ENCODE data around the gene DLG2. TPM values are rescaled to one million over a fixed set of nuclear protein-coding genes. Genes with fewer than 3 reads are reported as not detected.

Gene DLG2
- total RNA-seq, 2 donors from 2014 or later: 3.8 to 16.4 TPM

DNA sequence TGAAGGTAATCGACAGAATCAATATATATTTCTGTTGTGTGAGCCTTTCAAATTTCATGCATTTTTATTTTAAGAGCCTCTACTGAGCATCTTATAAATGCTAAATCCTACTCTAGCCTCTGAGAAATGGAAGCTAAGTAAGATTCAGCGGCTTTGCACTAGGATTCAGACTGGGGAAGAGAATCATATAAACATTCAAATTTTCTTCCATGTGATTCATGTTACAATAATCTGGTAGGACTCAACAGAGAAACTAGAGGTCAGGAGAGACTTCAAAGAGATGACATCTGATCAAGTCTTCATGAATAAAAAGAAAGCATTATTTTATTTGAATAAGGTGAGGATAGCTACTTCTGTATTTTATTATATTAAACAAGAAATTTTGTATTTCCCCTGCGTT is 538.9 kb downstream of the DLG2 start:
- Histone ChIP-seq H3K36me3 (no peaks in the 10 kb centered on the region), H3K9me3 (no peaks in the 10 kb centered on the region)

GRCh38 chr11:85086504-85087284 is 540.5 kb downstream of the DLG2 start:
- DNase-seq (ENCODE audit: low spot score): no peak
- no peaks in the 10 kb centered on the region for H3K4me1 ChIP-seq (ENCODE audit: control insufficient read depth in 1 of 2, low read depth in 2 of 2)
- H3K27me3 ChIP-seq (replicated peaks; ENCODE audit: insufficient read depth): no peaks in the 10 kb centered on the region
- TF ChIP-seq, protein P1, sequence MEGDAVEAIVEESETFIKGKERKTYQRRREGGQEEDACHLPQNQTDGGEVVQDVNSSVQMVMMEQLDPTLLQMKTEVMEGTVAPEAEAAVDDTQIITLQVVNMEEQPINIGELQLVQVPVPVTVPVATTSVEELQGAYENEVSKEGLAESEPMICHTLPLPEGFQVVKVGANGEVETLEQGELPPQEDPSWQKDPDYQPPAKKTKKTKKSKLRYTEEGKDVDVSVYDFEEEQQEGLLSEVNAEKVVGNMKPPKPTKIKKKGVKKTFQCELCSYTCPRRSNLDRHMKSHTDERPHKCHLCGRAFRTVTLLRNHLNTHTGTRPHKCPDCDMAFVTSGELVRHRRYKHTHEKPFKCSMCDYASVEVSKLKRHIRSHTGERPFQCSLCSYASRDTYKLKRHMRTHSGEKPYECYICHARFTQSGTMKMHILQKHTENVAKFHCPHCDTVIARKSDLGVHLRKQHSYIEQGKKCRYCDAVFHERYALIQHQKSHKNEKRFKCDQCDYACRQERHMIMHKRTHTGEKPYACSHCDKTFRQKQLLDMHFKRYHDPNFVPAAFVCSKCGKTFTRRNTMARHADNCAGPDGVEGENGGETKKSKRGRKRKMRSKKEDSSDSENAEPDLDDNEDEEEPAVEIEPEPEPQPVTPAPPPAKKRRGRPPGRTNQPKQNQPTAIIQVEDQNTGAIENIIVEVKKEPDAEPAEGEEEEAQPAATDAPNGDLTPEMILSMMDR (IDR thresholded peaks at IDR 0.05): no peak
- H3K9me3 ChIP-seq: no peaks in the 10 kb centered on the region
- no peak overlapping the region for H3K27ac ChIP-seq
- no peak for ATAC-seq (ENCODE audit: insufficient number of reproducible peaks, low FRiP score, low read depth)
- no peaks in the 10 kb centered on the region for H3K36me3 ChIP-seq
- no peak overlapping the region for H3K4me3 ChIP-seq

More for the DNA sequence above, 538.9 kb downstream of the DLG2 start:
- DNase-seq (ENCODE audit: low spot score) (no peak), ATAC-seq (ENCODE audit: insufficient number of reproducible peaks, low FRiP score, low read depth) (no peak)
- Histone ChIP-seq H3K4me3 (no peak overlapping the region), H3K27ac (no peak overlapping the region), H3K4me1 (ENCODE audit: control insufficient read depth in 1 of 2, low read depth in 2 of 2) (no peaks in the 10 kb centered on the region), H3K27me3 (replicated peaks; ENCODE audit: insufficient read depth) (no peaks in the 10 kb centered on the region)
- TF ChIP-seq, protein P1 (IDR thresholded peaks at IDR 0.05): no peak

- H3K36me3 ChIP-seq: no peaks in the 10 kb centered on the region
- TF ChIP-seq, protein P1 (IDR thresholded peaks at IDR 0.05): no peak
- H3K9me3 ChIP-seq: no peaks in the 10 kb centered on the region
- ATAC-seq (ENCODE audit: insufficient number of reproducible peaks, low FRiP score, low read depth): no peak
- H3K27me3 ChIP-seq (replicated peaks; ENCODE audit: insufficient read depth): no peaks in the 10 kb centered on the region
- H3K4me3 ChIP-seq: no peak overlapping the region
- H3K4me1 ChIP-seq (ENCODE audit: control insufficient read depth in 1 of 2, low read depth in 2 of 2): no peaks in the 10 kb centered on the region
- DNase-seq (ENCODE audit: low spot score): no peak
- H3K27ac ChIP-seq: no peak overlapping the region
These were observed 550.4 kb downstream of the DLG2 start for GRCh38 chr11:85076535-85077330.

GRCh38 chr11:85062659-85063058 is 564.5 kb downstream of the DLG2 start:
- H3K27me3 ChIP-seq (replicated peaks; ENCODE audit: insufficient read depth): no peaks in the 10 kb centered on the region
- H3K36me3 ChIP-seq: no peaks in the 10 kb centered on the region
- H3K9me3 ChIP-seq: no peaks in the 10 kb centered on the region
- no peak for DNase-seq (ENCODE audit: low spot score)
- TF ChIP-seq, protein P1 (IDR thresholded peaks at IDR 0.05): no peak
- no peak overlapping the region for H3K27ac ChIP-seq
- no peaks in the 10 kb centered on the region for H3K4me1 ChIP-seq (ENCODE audit: control insufficient read depth in 1 of 2, low read depth in 2 of 2)
- ATAC-seq (ENCODE audit: insufficient number of reproducible peaks, low FRiP score, low read depth): no peak
- H3K4me3 ChIP-seq: no peak overlapping the region

DNA sequence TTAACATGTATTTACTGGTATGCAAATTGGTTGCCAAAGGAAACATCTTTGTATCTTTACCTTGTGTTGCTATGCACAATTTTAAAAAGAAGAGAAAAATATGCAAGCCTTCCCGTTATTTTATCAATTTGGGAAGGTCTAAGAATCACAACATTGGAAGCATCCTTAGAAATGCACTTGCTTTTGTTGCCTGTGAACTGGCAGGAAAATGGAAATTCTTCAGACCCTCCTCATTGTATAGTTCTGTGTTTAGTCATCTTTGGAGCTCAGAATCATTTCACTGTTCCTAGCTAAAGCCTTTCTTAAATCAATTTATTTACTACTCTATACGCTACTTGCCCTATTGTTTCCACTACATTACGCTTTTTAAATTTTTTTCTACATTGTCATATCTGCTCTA is 574.5 kb downstream of the DLG2 start:
- Histone ChIP-seq H3K4me1 (ENCODE audit: control insufficient read depth in 1 of 2, low read depth in 2 of 2) (no peaks in the 10 kb centered on the region), H3K36me3 (no peaks in the 10 kb centered on the region), H3K4me3 (no peak overlapping the region), H3K9me3 (no peaks in the 10 kb centered on the region), H3K27me3 (replicated peaks; ENCODE audit: insufficient read depth) (no peaks in the 10 kb centered on the region), H3K27ac (no peak overlapping the region)
- TF ChIP-seq, protein P1 (IDR thresholded peaks at IDR 0.05): no peak
- DNase-seq (ENCODE audit: low spot score) (no peak), ATAC-seq (ENCODE audit: insufficient number of reproducible peaks, low FRiP score, low read depth) (no peak)

All from thoracic aorta (tissue), 2 donors.